ENCODE measurements around the gene SPATA31E1. TPM values are rescaled to one million over a fixed set of nuclear protein-coding genes. Genes with fewer than 3 reads are reported as not detected.

SPATA31E1 gene
- total RNA-seq, 1 experiment from 2014 or later: 0.04 TPM

DNA sequence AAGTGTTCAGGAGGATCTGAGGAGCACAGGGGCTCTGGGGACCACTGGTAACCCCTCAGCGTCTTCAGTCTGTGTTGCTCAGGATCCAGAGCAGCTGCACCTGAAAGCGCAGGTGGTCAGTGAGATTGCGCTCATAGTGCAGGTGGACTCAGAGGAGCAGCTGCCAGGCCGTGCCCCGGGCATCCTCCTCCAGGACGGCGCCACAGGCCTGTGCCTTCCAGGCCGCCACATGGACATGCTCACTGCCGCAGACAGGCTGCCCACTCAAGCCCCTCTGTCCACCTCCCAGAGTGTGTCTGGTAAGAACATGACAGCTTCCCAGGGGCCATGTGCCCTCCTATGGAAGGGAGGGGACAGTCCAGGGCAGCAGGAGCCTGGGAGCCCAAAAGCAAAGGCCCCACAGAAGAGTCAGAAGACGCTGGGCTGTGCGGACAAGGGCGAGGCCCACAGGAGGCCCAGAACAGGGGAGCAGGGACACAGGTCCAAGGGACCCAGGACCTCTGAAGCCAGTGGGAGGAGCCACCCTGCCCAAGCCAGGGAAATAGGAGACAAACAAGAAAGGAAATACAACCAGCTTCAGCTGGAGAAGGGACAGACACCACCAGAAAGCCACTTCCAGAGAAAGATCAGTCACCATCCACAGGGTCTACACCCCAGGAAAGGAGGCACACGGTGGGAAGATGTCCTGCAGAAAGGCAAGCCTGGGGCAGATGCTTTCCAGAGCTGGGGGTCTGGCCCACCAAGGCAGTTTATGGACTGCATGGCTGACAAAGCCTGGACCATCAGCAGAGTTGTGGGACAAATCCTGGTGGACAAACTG lies 5.2 kb downstream of the SPATA31E1 start:
- ATAC-seq (no peak), DNase-seq (ENCODE audit: low spot score) (no peak)
- Mint-ChIP-seq H3K9me3 (no peaks in the 10 kb centered on the region), H3K4me1 (peaks cover 8% of the 10 kb centered on the region), H3K27ac (no peak overlapping the region), H3K27me3 (ENCODE audit: low read depth) (no peaks in the 10 kb centered on the region; the same call in 1 of the 2 replicates), H3K4me3 (no peak overlapping the region), H3K36me3 (no peaks in the 10 kb centered on the region)
- POLR2A ChIA-PET: no interaction called here
- CTCF ChIA-PET: no interaction called here
- TF ChIP-seq ZNF138 (CRISPR knock-in tag; conservative IDR thresholded peaks at IDR 0.05) (no peak), ZNF121 (CRISPR knock-in tag; IDR thresholded peaks at IDR 0.05) (no peak), PRRX2 (CRISPR knock-in tag; IDR thresholded peaks at IDR 0.05) (no peak), CBFB (CRISPR knock-in tag; IDR thresholded peaks at IDR 0.05; ENCODE audit: low read depth) (no peak), CREM (CRISPR knock-in tag; IDR thresholded peaks at IDR 0.05) (no peak), CREB1 (CRISPR knock-in tag; IDR thresholded peaks at IDR 0.05) (no peak), ZNF671 (CRISPR knock-in tag; IDR thresholded peaks at IDR 0.05) (no peak), ZNF416 (CRISPR knock-in tag; IDR thresholded peaks at IDR 0.05) (no peak)
- TF ChIP-seq, protein P1, sequence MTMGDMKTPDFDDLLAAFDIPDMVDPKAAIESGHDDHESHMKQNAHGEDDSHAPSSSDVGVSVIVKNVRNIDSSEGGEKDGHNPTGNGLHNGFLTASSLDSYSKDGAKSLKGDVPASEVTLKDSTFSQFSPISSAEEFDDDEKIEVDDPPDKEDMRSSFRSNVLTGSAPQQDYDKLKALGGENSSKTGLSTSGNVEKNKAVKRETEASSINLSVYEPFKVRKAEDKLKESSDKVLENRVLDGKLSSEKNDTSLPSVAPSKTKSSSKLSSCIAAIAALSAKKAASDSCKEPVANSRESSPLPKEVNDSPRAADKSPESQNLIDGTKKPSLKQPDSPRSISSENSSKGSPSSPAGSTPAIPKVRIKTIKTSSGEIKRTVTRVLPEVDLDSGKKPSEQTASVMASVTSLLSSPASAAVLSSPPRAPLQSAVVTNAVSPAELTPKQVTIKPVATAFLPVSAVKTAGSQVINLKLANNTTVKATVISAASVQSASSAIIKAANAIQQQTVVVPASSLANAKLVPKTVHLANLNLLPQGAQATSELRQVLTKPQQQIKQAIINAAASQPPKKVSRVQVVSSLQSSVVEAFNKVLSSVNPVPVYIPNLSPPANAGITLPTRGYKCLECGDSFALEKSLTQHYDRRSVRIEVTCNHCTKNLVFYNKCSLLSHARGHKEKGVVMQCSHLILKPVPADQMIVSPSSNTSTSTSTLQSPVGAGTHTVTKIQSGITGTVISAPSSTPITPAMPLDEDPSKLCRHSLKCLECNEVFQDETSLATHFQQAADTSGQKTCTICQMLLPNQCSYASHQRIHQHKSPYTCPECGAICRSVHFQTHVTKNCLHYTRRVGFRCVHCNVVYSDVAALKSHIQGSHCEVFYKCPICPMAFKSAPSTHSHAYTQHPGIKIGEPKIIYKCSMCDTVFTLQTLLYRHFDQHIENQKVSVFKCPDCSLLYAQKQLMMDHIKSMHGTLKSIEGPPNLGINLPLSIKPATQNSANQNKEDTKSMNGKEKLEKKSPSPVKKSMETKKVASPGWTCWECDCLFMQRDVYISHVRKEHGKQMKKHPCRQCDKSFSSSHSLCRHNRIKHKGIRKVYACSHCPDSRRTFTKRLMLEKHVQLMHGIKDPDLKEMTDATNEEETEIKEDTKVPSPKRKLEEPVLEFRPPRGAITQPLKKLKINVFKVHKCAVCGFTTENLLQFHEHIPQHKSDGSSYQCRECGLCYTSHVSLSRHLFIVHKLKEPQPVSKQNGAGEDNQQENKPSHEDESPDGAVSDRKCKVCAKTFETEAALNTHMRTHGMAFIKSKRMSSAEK (CRISPR knock-in tag; IDR thresholded peaks at IDR 0.05; ENCODE audit: borderline replicate concordance): no peak
- TF ChIP-seq, protein P2, sequence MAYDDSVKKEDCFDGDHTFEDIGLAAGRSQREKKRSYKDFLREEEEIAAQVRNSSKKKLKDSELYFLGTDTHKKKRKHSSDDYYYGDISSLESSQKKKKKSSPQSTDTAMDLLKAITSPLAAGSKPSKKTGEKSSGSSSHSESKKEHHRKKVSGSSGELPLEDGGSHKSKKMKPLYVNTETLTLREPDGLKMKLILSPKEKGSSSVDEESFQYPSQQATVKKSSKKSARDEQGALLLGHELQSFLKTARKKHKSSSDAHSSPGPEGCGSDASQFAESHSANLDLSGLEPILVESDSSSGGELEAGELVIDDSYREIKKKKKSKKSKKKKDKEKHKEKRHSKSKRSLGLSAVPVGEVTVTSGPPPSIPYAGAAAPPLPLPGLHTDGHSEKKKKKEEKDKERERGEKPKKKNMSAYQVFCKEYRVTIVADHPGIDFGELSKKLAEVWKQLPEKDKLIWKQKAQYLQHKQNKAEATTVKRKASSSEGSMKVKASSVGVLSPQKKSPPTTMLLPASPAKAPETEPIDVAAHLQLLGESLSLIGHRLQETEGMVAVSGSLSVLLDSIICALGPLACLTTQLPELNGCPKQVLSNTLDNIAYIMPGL (CRISPR knock-in tag; IDR thresholded peaks at IDR 0.05): no peak
- TF ChIP-seq, protein P3, sequence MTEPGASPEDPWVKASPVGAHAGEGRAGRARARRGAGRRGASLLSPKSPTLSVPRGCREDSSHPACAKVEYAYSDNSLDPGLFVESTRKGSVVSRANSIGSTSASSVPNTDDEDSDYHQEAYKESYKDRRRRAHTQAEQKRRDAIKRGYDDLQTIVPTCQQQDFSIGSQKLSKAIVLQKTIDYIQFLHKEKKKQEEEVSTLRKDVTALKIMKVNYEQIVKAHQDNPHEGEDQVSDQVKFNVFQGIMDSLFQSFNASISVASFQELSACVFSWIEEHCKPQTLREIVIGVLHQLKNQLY (CRISPR knock-in tag; IDR thresholded peaks at IDR 0.05): no peak
- TF ChIP-seq, protein P4, sequence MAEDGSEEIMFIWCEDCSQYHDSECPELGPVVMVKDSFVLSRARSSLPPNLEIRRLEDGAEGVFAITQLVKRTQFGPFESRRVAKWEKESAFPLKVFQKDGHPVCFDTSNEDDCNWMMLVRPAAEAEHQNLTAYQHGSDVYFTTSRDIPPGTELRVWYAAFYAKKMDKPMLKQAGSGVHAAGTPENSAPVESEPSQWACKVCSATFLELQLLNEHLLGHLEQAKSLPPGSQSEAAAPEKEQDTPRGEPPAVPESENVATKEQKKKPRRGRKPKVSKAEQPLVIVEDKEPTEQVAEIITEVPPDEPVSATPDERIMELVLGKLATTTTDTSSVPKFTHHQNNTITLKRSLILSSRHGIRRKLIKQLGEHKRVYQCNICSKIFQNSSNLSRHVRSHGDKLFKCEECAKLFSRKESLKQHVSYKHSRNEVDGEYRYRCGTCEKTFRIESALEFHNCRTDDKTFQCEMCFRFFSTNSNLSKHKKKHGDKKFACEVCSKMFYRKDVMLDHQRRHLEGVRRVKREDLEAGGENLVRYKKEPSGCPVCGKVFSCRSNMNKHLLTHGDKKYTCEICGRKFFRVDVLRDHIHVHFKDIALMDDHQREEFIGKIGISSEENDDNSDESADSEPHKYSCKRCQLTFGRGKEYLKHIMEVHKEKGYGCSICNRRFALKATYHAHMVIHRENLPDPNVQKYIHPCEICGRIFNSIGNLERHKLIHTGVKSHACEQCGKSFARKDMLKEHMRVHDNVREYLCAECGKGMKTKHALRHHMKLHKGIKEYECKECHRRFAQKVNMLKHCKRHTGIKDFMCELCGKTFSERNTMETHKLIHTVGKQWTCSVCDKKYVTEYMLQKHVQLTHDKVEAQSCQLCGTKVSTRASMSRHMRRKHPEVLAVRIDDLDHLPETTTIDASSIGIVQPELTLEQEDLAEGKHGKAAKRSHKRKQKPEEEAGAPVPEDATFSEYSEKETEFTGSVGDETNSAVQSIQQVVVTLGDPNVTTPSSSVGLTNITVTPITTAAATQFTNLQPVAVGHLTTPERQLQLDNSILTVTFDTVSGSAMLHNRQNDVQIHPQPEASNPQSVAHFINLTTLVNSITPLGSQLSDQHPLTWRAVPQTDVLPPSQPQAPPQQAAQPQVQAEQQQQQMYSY (CRISPR knock-in tag; IDR thresholded peaks at IDR 0.05): no peak
- TF ChIP-seq, protein P5, sequence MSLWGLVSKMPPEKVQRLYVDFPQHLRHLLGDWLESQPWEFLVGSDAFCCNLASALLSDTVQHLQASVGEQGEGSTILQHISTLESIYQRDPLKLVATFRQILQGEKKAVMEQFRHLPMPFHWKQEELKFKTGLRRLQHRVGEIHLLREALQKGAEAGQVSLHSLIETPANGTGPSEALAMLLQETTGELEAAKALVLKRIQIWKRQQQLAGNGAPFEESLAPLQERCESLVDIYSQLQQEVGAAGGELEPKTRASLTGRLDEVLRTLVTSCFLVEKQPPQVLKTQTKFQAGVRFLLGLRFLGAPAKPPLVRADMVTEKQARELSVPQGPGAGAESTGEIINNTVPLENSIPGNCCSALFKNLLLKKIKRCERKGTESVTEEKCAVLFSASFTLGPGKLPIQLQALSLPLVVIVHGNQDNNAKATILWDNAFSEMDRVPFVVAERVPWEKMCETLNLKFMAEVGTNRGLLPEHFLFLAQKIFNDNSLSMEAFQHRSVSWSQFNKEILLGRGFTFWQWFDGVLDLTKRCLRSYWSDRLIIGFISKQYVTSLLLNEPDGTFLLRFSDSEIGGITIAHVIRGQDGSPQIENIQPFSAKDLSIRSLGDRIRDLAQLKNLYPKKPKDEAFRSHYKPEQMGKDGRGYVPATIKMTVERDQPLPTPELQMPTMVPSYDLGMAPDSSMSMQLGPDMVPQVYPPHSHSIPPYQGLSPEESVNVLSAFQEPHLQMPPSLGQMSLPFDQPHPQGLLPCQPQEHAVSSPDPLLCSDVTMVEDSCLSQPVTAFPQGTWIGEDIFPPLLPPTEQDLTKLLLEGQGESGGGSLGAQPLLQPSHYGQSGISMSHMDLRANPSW (CRISPR knock-in tag; conservative IDR thresholded peaks at IDR 0.05; ENCODE audit: low read depth): no peak
- TF ChIP-seq, protein P6, sequence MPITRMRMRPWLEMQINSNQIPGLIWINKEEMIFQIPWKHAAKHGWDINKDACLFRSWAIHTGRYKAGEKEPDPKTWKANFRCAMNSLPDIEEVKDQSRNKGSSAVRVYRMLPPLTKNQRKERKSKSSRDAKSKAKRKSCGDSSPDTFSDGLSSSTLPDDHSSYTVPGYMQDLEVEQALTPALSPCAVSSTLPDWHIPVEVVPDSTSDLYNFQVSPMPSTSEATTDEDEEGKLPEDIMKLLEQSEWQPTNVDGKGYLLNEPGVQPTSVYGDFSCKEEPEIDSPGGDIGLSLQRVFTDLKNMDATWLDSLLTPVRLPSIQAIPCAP (CRISPR knock-in tag; IDR thresholded peaks at IDR 0.05): no peak
- TF ChIP-seq, protein P7, sequence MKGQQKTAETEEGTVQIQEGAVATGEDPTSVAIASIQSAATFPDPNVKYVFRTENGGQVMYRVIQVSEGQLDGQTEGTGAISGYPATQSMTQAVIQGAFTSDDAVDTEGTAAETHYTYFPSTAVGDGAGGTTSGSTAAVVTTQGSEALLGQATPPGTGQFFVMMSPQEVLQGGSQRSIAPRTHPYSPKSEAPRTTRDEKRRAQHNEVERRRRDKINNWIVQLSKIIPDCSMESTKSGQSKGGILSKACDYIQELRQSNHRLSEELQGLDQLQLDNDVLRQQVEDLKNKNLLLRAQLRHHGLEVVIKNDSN (CRISPR knock-in tag; IDR thresholded peaks at IDR 0.05): no peak

All from WTC11 (cell line).